ENCODE data around the gene GRM4. TPM values are rescaled to one million over a fixed set of nuclear protein-coding genes. Genes with fewer than 3 reads are reported as not detected.

Gene GRM4
- total RNA-seq, 1 donor from 2014 or later, result not detected

DNA sequence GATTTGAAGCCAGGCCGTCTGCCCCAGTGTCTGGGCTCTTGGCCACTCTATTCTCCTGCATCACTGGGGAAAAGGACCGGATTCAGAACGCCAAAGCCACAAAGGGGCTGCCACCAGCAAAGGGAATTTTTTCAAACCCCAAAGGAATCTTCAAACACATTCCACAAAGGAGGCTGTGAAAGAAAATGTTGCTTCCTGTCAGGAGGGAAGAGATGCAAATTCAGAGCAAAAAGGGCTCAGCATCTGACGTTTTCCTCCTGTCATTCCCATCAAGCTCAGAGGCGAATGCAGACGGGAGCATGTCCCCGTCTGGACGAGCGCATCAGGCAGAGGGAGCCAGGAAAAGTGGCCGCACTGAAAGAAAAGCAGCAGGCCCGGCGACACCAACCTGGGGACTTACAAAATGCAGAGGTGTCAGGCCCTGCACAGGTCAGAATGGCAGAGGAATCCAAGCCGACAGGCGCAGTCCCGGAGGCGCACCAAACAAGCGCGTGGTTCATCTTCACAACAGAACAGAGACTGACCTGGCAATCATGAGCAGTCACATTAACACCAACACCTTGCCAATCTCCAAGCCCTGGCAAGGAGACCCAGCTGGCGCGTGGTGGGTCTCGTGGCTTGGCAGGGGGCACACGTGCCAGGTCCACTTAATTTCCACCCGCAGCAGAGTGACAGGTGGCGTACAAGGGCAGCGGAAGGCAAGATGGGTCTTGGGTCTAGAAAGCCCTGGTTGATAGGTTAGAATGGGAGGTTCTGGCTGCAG, 62.8 kb downstream of the GRM4 start:
- no peak for ATAC-seq

DNA sequence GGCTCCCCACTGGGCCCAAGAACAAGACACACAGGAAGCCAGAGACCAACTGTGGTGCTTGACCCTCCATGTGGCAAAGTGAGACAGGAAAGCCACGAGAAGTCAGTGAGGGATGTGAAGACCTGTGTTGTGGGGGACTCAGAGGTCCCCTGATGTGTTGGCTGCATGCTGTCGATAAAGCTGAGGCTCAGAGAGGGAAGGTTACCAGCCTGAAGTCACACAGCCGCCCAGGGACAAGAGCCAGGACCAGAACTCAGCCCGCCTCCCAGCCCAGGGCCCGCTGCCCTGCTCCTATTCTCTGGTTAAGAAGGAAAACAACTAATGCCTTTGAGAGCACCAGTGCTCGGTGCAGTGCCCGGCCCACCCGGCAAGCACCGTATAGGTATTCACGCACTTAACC, 63.5 kb downstream of the GRM4 start:
- ATAC-seq, result no peak

DNA sequence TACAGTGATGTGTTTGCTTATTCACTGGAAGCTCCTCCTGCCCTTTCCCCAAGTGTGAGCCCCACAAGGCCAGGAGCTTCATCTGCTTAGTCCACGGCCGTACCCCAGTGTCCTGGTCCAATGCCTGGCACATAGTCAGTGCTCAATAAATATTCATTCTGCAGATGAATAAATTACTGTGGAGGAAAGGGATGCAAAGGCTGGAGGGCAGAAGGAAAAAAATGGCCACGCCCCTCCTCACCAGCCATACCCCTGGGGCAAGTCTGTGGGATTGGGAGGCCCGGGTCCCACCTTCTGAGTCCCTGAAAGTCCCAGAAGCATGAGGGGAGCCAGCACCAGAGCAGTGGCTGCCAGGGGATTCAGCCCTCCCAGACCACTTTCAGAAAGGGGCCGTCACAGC, 65.5 kb downstream of the GRM4 start:
- ATAC-seq, result no peak

DNA sequence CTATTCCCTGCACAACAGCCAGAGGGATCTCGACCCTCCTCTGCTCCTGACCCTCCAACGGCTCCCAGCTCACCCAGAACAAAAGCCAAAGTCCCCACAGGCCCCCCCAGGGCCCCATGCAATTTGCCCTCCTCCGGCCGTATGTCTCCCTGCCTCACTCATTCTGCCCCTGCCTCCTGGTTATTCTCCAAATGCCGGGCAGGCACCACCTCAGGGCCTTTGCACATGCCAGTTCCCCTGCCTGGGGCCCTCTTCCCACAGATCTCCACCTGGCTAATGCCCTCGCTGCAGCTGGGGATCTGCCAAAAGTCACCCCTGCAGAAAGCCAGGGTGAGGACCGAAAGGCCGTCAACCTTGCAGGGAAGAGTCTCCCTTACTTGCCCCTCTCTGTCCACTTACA, 66.0 kb downstream of the GRM4 start:
- no peak for ATAC-seq

- no peak for ATAC-seq
These were observed 70.0 kb downstream of the GRM4 start for GRCh38 chr6:34075906-34076305.

DNA sequence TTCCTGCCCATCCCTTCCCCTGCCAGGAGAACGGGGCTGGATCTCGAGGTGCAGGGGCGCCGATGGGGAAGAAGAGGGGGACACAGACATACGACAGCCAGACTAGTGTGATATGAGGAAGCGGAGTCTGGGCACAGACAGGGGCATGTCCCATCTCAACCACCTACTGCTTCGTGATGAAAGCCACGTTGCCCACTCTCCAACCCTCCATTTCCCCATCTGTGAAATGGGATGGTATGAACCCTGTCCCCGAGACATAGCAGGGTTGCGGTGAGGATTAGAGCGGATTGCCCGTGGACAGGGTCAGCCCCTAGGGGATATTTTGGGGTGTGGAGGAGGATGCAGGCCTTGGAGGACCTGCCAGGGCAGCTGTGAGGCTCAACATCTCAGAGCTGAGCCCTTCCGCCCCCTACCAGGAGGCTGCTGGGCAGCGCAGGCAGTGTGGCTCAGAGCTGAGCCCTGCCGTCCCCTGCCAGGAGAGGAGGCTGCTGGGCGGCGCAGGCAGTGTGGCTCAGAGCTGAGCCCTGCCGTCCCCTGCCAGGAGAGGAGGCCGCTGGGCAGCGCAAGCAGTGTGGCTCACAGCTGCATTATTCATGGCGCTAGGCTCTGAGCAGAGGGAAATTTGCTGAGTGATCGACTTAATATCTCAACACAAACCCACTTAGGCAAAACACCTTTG, 71.7 kb downstream of the GRM4 start:
- no peak for ATAC-seq

DNA sequence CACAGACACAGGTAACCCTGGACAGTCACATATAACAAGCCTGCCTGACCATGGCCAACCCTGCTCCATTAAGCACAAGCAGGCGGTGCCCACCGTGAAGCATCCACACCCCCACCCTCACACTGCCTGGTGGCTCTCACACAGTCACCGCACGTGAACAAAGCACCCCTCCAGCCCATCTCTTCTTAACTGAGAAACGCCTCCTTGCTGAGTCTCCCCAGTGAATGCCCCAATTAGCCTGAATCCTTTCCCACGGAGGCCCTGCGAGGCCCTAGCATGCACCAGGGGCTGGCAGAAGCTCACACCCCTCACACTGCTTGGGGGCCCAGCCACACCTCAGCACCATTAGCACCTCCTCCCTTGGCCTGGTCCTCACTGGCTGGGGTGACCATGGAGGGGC, 72.3 kb downstream of the GRM4 start:
- ATAC-seq, result no peak

- ATAC-seq, result no peak
These were observed 73.2 kb downstream of the GRM4 start for GRCh38 chr6:34072727-34073126.

DNA sequence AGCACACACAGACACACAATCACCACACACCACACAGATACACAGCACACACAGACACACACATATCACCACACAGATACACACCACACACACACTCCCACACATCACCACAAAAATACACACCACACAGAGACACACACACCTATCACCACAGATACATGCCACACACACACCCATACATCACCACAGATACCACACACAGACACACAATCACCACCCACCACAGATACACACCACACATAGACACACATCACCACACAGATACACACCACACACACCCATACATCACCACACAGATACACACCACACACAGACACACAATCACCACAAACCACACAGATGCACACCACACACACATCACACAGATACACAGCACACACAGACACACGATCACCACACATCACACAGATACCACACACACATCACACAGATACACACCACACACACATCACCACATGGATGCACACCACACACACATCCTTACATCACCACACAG, 74.0 kb downstream of the GRM4 start:
- no peak for ATAC-seq

DNA sequence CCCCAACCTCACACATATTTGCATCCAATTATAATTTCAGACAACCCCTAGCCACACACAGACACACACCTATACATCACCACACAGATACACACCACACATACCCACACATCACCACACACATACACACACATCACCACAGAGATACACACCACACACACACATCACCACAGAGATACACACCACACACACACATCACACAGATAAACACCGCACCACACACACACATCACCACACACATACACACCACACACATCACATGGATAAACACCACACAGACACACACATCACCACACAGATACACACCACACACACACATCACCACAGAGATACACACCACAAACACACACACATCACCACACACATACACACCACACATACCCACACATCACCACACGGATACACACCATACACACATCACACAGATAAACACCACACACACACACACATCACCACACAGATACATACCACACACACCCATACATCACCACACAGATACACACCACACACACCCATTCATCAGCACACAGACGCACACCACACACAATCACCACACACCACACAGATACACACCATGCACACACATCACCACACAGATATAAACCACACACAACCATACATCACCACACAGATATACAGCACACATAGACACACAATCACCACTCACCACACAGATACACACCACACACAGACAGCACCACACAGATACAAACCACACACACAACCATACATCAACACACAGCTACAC, 74.6 kb downstream of the GRM4 start:
- no peak for ATAC-seq

DNA sequence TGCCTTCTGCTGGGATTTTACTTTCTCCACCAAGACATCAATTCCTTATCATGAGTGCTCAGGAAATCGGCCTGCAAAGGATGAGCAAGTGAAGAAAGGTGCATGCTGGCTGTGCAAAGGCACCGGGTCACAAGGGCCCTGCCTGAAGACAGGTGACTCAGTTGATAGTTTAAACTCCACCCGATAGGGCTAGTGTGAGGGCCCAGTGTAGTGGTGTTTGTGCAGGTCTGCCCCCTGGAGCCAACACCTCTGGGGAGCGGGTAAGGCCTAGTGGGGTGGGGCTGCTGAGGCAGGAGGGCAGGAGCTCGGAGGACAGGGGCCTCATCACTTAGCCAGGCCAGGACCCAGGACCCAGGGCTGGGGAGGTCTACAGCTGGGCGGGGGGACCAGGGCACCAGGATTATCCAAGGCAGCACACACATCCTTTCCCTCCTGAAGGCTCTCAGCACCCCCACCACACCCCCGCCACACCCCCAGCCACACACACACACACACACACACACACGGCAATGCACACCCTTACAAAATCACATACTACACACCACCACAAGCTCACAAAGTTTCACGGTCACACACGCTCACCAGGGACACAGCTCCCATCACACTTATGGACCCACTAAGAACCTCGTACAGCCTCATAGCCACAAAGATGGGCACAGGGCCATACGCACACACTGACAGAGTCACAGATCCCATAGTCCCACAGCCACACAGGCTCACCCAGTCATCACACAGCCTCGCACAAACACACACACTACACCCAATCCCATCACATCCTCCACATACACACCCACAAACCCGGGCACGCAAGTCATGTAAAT, 75.4 kb downstream of the GRM4 start:
- no peak for ATAC-seq

- no peak for ATAC-seq
These were observed 77.3 kb downstream of the GRM4 start for GRCh38 chr6:34068462-34069044.

DNA sequence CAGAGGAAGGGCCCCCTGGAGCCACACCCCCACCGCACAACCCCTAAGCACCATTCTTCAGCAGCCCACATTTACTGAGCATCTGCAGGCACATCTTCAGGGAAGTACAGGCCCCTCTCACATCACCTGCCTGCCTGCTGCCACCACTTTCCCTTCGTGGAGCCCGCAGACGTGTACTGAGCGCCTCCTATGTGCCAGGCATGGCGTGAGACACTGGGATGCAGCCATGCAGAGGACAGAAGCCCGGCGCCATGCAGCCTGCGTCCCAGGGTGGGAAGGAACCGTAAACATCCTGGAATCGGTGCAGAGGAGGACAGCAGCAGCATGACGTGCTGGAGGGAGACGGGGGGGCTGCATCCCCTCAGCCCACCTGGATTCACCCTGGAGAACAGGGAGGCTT, 78.1 kb downstream of the GRM4 start:
- ATAC-seq, result peak; percentile 27

- ATAC-seq, result no peak
These were observed 78.8 kb downstream of the GRM4 start for GRCh38 chr6:34066772-34067770.

- ATAC-seq, result no peak
These were observed 79.7 kb downstream of the GRM4 start for GRCh38 chr6:34066218-34066571.

DNA sequence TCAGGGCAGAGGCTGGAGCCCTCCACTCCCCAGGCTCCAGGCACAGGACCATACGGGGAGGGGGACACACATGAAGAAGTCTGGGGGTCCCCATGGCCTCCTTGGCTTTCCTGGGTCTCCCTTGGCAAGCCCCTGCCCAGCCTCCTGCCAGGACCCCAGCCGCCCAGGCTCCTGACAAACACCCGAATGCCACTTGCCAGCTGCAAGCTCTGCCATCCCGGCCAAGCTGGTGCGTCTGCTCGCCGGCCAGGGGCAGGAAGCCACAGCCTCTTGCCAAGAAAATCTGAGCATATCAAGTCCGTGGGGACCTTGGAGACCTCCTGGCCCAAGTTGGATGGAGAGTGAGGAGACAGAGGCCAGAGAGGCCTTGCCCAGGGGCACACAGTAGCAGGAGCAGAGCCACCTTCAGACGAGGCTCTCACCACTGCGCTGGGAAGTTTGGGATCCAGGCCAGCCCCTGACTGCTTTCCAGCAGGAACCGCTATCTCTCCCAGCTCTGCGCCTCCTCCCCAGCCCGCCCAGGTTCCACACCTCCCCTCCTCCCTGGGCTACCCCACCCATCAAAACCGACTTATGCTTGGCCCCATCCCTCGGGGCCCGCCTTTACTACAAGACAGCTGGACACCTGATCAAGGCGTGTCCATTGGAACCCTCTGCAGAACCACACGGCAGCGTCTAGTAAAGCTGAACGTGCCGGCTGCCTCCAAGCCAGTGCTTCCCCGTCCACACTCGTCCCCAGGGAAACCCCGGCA, 80.2 kb downstream of the GRM4 start:
- ATAC-seq, result peak; percentile 13

GRCh38 chr6:34064675-34065074, 81.2 kb downstream of the GRM4 start:
- no peak for ATAC-seq

DNA sequence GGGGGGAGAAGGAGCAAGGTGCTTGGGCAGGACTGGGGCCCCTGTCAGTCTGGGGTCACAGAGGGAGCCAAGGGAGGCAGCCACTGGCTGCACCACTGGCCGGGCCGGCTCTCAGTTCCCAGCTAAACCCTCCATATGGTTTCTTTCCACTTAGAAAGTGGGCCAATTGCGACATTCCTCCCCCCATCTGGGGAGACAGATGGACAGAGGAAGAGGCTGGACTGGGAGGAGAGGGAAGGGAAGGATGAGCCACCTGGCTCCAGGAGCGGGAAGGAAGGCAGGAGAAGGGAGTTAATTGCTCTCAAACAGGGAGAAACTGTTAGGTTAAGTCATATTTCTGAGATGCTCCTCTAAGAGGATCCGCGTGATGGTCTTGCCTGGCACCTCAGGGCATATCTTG, 82.2 kb downstream of the GRM4 start:
- no peak for ATAC-seq

- ATAC-seq, result no peak
These were observed 83.1 kb downstream of the GRM4 start for GRCh38 chr6:34062815-34063214.

GRCh38 chr6:34062156-34062555, 83.7 kb downstream of the GRM4 start:
- no peak for ATAC-seq
